ENCODE results near the gene CNBD2. TPM values are rescaled to one million over a fixed set of nuclear protein-coding genes. Genes with fewer than 3 reads are reported as not detected.
"Not testable (repeated sequence)": the region's sequence is repeated elsewhere in the genome, so short reads cannot be mapped to it uniquely, and the experiment has no call there.

CNBD2 gene
- total and polyA plus RNA-seq, 3 experiments from 2014 or later: 3.7 to 9.5 (median 5.4) TPM

DNA sequence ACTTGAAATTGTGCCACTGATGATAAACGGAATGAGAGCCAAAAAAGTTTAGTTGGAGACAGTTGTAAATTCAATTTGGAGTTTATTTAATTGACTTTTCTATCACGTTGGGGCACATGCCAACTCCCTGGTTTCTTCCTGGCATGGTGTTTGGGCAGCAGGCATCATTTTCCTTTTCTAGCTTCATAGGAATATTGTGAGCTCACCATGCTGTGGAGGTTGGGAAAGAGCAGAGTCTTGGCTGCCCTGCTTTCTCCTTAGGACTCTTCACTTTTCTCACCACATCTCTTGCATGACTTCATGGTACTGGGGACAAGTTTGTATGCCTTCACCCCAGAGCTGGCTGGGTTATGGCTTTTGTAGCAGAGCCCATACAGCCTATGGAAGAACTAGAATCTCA, 20.5 kb upstream of the CNBD2 start:
- H3K27ac ChIP-seq (ENCODE audit: low read depth, low read length): no peak overlapping the region
- peak overlapping the region in 5 of 8 donors; percentile 5 to 61 (median 36) for H3K27ac Mint-ChIP-seq

DNA sequence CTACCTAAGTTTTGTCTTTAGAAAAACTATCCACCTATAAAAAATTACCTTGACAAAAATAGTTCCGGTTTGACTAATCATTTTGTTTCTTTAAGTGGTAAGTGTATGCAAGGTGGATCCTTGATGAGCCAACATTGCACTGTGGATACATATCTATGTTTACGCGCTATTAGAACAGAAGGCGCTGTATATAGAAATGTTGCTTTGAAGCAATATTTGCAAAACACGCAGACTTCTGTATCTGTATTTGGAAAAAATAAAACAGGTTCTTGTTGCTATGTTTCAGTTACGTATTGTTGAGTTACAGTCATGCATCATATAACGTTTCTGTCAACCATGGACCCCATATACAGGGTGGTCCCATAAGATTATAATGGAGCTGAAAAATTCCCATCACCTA, 18.3 kb upstream of the CNBD2 start:
- Histone ChIP-seq H3K4me1 (ENCODE audit: insufficient read depth, low read length) (peaks cover 19% of the 10 kb centered on the region), H3K4me3 (ENCODE audit: low read length) (no peak overlapping the region), H3K27ac (ENCODE audit: low read depth, low read length) (no peak overlapping the region), H3K36me3 (ENCODE audit: insufficient read depth, low read length) (peaks cover 12% of the 10 kb centered on the region), H3K27me3 (ENCODE audit: insufficient read depth, low read length, poor library complexity, severe bottlenecking) (no peaks in the 10 kb centered on the region), H3K9me3 (ENCODE audit: low read length) (no peaks in the 10 kb centered on the region)
- CTCF ChIA-PET: interaction anchor here (0.8 kb wide), 1 partner anchor 208 kb away, joined by 3 read pairs; the partner anchor contains the start of gene RBM39
- Mint-ChIP-seq H3K36me3 (peaks cover 0 to 45% (median 6%) of the 10 kb centered on the region in 3 donors), H3K27me3 (peaks cover 0 to 3% of the 10 kb centered on the region in 2 donors), H3K4me3 (no peak overlapping the region), H3K9me3 (no peaks in the 10 kb centered on the region), H3K4me1 (peaks cover 14 to 25% (median 22%) of the 10 kb centered on the region in 3 donors), H3K27ac (no peak overlapping the region)
- DNase-seq: no peak
- POLR2A ChIA-PET: interaction anchor here (0.6 kb wide), 2 partner anchors 248 to 1066 kb away, joined by 3 read pairs; no protein-coding TSS in a partner anchor

More for the DNA sequence above, 20.5 kb upstream of the CNBD2 start:
- Mint-ChIP-seq H3K9me3 (no peaks in the 10 kb centered on the region), H3K27me3 (no peaks in the 10 kb centered on the region), H3K36me3 (peaks cover 0 to 47% (median 11%) of the 10 kb centered on the region in 3 donors), H3K4me3 (no peak overlapping the region), H3K4me1 (peaks cover 10 to 14% (median 11%) of the 10 kb centered on the region in 3 donors)
- no peak for DNase-seq
- H3K4me3 ChIP-seq (ENCODE audit: low read length): no peak overlapping the region
- ChIA-PET POLR2A (no interaction called here), CTCF (interaction anchor here (1.0 to 1.1 kb wide), 2 partner anchors 10 to 23 kb away, joined by 3 read pairs; no protein-coding TSS in a partner anchor)
- no peaks in the 10 kb centered on the region for H3K9me3 ChIP-seq (ENCODE audit: low read length)
- no peaks in the 10 kb centered on the region for H3K27me3 ChIP-seq (ENCODE audit: insufficient read depth, low read length, poor library complexity, severe bottlenecking)
- peaks cover 13% of the 10 kb centered on the region for H3K36me3 ChIP-seq (ENCODE audit: insufficient read depth, low read length)
- H3K4me1 ChIP-seq (ENCODE audit: insufficient read depth, low read length): peaks cover 12% of the 10 kb centered on the region

DNA sequence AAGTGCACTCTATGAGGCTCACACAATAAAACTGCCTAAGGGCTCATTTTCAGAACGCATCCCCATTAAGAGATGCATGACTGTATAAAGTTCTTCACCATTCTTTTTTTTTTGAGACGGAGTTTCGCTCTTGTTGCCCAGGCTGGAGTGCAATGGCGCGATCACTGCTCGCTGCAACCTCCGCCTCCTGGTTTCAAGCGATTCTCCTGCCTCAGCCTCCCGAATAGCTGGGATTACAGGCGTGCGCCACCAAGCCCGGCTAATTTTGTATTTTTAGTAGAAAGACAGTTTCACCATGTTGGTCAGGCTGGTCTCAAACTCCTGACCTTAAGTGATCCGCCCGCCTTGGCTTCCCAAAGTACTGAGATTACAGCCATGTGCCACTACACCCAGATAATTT, 16.3 kb upstream of the CNBD2 start:
- H3K36me3 ChIP-seq (ENCODE audit: insufficient read depth, low read length); H3K9me3 ChIP-seq (ENCODE audit: low read length); H3K9me3 Mint-ChIP-seq; CTCF ChIA-PET; H3K27me3 ChIP-seq (ENCODE audit: insufficient read depth, low read length, poor library complexity, severe bottlenecking); POLR2A ChIA-PET; H3K27me3 Mint-ChIP-seq; H3K4me3 ChIP-seq (ENCODE audit: low read length); DNase-seq: not testable (repeated sequence)
- Mint-ChIP-seq H3K4me1 (peaks cover 19 to 37% (median 26%) of the 10 kb centered on the region in 3 donors), H3K27ac (peak overlapping the region in 7 of 8 donors; percentile 68 to 100 (median 100)), H3K36me3 (peaks cover 0 to 36% (median 6%) of the 10 kb centered on the region in 3 donors), H3K4me3 (peak overlapping the region in 6 of 7 donors; percentile 15 to 100 (median 58))
- H3K27ac ChIP-seq (ENCODE audit: low read depth, low read length): peak overlapping the region; percentile 97
- H3K4me1 ChIP-seq (ENCODE audit: insufficient read depth, low read length): peaks cover 27% of the 10 kb centered on the region

DNA sequence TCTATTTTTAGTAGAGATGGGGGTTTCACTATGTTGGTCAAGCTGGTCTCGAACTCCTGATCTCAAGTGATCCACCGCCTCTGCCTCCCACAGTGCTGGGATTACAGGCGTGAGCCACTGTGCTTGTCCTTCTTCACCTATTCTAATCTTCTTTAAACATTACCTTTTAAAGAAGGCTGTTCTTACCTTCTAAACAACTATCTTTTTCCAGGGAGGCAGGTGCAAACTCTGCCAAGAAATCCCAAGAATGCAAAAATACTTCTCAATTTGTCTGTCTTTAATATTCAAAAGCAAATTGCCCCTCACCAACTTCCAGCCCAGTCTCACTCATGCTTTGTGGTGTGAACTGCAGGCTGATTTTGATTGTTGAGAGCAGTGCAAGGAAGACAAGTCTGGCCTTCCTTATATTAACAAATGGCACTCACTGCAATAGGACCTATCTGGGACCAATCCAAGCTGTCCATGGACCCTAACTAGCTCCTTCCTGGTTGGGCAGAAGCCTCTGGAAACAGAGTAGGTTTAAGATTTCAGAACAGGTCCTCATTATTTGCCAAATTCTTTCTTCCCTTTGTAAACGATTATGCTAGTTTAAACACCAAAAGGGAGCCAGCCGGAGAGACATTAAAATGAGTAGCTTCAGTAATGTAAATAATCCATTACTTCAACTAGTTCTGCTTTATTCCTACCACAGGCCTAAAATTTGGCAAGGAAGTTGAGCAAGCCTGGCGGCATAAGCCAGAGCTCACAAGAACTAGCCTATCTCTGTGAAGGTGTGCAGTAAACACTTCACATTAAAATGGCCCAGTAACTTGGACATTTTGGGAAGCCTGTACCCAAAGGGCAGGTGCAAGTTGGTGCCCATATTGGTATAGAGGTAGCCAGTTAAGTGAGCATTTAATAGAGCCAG, 15.7 kb upstream of the CNBD2 start:
- peak overlapping the region; percentile 83 for H3K4me3 ChIP-seq (ENCODE audit: low read length)
- H3K27me3 ChIP-seq (ENCODE audit: insufficient read depth, low read length, poor library complexity, severe bottlenecking): no peaks in the 10 kb centered on the region
- Mint-ChIP-seq H3K4me3 (peak overlapping the region; percentile 97 to 100 (median 99)), H3K36me3 (peaks cover 0 to 29% (median under 1%) of the 10 kb centered on the region in 3 donors), H3K9me3 (no peaks in the 10 kb centered on the region), H3K4me1 (peaks cover 15 to 37% (median 26%) of the 10 kb centered on the region in 3 donors), H3K27me3 (peaks cover 0 to 3% of the 10 kb centered on the region in 2 donors), H3K27ac (peak overlapping the region; percentile 94 to 100 (median 100))
- DNase-seq: peak in 1 of 5 donors; percentile 2
- peaks cover 27% of the 10 kb centered on the region for H3K4me1 ChIP-seq (ENCODE audit: insufficient read depth, low read length)
- POLR2A ChIA-PET: interaction anchor here (1.0 to 2.7 kb wide), 4 partner anchors 181 to 668 kb away, joined by 3 to 40 read pairs (median 13); partner anchors contain the start of genes EIF6, PHF20 and RBM39
- CTCF ChIA-PET: interaction anchor here (0.9 to 2.5 kb wide), 4 partner anchors 10 to 288 kb away, joined by 3 to 18 read pairs (median 9); partner anchors contain the start of genes CPNE1, RBM12 and RBM39
- H3K27ac ChIP-seq (ENCODE audit: low read depth, low read length): peak overlapping the region; percentile 97
- H3K9me3 ChIP-seq (ENCODE audit: low read length): no peaks in the 10 kb centered on the region
- peaks cover 5% of the 10 kb centered on the region for H3K36me3 ChIP-seq (ENCODE audit: insufficient read depth, low read length)

DNA sequence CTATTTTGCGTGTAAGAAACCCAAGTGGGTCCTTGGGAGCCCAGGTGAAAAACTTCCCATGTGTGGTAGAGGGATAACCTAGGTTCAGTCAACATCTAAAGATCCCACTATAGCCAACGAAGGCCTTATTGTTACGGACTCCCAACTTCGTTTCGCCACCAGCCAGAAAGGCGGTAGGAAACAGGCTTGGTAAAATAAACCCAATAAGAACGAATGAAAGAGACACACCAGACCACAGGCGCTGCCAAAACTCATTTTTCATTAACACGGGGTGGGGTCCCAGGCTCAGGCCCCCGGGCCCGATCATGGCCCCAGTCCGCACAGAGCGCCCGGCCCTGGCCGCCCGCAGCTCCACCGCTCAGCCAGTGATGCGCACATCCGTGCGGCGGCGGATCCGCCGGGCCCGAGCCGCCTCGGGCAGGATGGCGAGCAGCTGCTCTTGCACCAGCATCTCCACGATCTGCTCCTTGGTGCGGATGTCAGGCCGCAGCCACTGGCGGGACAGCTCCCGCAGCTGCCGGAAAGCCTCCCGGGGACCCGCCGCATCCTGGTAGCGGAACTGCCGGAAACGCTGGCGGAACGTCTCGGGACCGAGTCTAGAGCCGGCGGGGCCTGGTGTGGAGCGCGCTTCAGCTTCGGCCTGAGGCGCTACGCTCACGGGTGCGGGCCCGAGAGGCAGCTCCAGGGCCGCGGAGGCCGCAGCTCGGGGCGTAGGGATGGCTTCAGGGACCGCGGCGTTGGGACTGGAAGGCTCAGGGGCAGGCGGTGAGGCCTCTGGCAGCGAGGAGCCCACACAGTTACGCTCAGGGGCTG, 14.8 kb upstream of the CNBD2 start:
- H3K4me3 Mint-ChIP-seq: peak overlapping the region; percentile 97 to 100 (median 99)
- peaks cover 27% of the 10 kb centered on the region for H3K4me1 ChIP-seq (ENCODE audit: insufficient read depth, low read length)
- peak overlapping the region; percentile 94 to 100 (median 100) for H3K27ac Mint-ChIP-seq
- H3K4me1 Mint-ChIP-seq: peaks cover 15 to 37% (median 26%) of the 10 kb centered on the region in 3 donors
- no peaks in the 10 kb centered on the region for H3K9me3 Mint-ChIP-seq
- peaks cover 0 to 21% (median 0%) of the 10 kb centered on the region in 3 donors for H3K36me3 Mint-ChIP-seq
- H3K36me3 ChIP-seq (ENCODE audit: insufficient read depth, low read length): no peaks in the 10 kb centered on the region
- CTCF ChIA-PET: interaction anchor here (0.6 to 2.5 kb wide), 39 partner anchors 8 to 1960 kb away, joined by 3 to 18 read pairs (median 3); partner anchors contain the start of genes CEP250, CNBD2, CPNE1 and DYNLRB1
- H3K27me3 Mint-ChIP-seq: peaks cover 0 to 3% of the 10 kb centered on the region in 2 donors
- DNase-seq: peak; percentile 61 to 83 (median 73)
- POLR2A ChIA-PET: interaction anchor here (0.5 to 2.7 kb wide), 26 partner anchors 9 to 1842 kb away, joined by 3 to 40 read pairs (median 4); partner anchors contain the start of genes CPNE1, EIF2S2, EIF6 and ITCH
- H3K27me3 ChIP-seq (ENCODE audit: insufficient read depth, low read length, poor library complexity, severe bottlenecking): no peaks in the 10 kb centered on the region
- peak overlapping the region; percentile 83 for H3K4me3 ChIP-seq (ENCODE audit: low read length)
- peak overlapping the region; percentile 97 for H3K27ac ChIP-seq (ENCODE audit: low read depth, low read length)
- no peaks in the 10 kb centered on the region for H3K9me3 ChIP-seq (ENCODE audit: low read length)

DNA sequence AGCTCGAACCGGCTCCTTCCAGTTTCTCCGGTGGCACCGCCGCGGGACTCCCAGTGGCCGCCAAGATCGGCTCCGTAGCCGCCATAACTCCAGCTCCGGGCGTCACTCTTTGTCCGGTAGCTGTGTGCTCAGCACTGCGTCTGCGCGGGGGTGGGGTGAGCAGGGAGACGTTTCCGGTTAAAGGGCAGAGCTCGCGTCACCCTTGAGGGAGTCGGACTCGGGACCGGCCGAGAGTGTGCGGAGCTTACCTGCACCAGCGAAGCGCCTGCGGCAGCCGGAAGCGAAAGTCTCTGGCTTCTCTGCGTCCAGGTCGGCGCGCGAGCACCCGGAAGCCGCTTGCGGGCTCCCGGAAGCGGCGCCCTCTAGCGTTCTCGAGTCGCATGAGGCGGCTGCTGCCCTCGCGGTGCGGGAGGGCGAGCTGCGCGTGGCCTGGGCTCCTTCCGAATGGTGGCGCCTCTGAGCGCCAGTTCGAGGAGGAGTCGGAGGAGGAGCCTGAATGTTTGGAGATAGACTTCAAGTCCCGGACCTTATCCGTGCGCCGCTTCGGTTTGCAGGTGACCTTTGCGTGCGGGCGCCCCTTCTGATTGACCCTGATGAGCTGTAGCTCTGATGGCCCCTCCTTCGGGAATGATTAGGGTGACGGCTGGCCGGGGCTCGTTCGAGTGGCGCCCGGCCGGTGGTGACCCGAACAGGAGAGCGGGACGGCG, 14.0 kb upstream of the CNBD2 start, which contains the start of gene SCAND1:
TSS of gene SCAND1 (minus strand) at position 303 of the 707 bp plus-strand sequence. CDS start at position 85, 218 bp downstream.
- Mint-ChIP-seq H3K36me3 (peaks cover 0 to 14% (median 0%) of the 10 kb centered on the region in 3 donors), H3K4me3 (peak within 1 kb of the TSS; percentile 97 to 100 (median 99)), H3K9me3 (no peaks in the 10 kb centered on the region), H3K4me1 (peaks cover 15 to 37% (median 26%) of the 10 kb centered on the region in 3 donors), H3K27ac (peak within 1 kb of the TSS; percentile 94 to 100 (median 100)), H3K27me3 (peaks cover 0 to 3% of the 10 kb centered on the region in 2 donors)
- peak within 1 kb of the TSS; percentile 97 for H3K27ac ChIP-seq (ENCODE audit: low read depth, low read length)
- no peaks in the 10 kb centered on the region for H3K36me3 ChIP-seq (ENCODE audit: insufficient read depth, low read length)
- peak within 1 kb of the TSS; percentile 83 for H3K4me3 ChIP-seq (ENCODE audit: low read length)
- CTCF ChIA-PET: interaction anchor here (0.6 to 2.5 kb wide), 42 partner anchors 8 to 1961 kb away, joined by 3 to 18 read pairs (median 3); partner anchors contain the start of genes CEP250, CNBD2, CPNE1 and DYNLRB1
- H3K27me3 ChIP-seq (ENCODE audit: insufficient read depth, low read length, poor library complexity, severe bottlenecking): no peaks in the 10 kb centered on the region
- no peaks in the 10 kb centered on the region for H3K9me3 ChIP-seq (ENCODE audit: low read length)
- POLR2A ChIA-PET: interaction anchor here (0.5 to 2.7 kb wide), 28 partner anchors 8 to 1842 kb away, joined by 3 to 40 read pairs (median 4); partner anchors contain the start of genes CPNE1, EIF2S2, EIF6 and ERGIC3
- peaks cover 27% of the 10 kb centered on the region for H3K4me1 ChIP-seq (ENCODE audit: insufficient read depth, low read length)
- peak; percentile 94 to 99 (median 97) for DNase-seq

Data from CD8-positive, alpha-beta memory T cell (primary cell).